Measurements from ENCODE around the gene NADK2.

- TF ChIP-seq CTCF (IDR thresholded peaks at IDR 0.05) (no peak), POLR2A (IDR thresholded peaks at IDR 0.05) (no peak), POLR2AphosphoS5 (IDR thresholded peaks at IDR 0.05) (no peak)
Measured at GRCh38 chr5:36217988-36218387, 23.7 kb downstream of the NADK2 start.

Data from sigmoid colon (tissue), 4 donors.